ENCODE data around the gene MEP1B.

MEP1B gene

GRCh38 chr18:32252141-32252860 is 62.5 kb downstream of the MEP1B start:
- peaks cover 5% of the 10 kb centered on the region for H3K27me3 ChIP-seq (ENCODE audit: control insufficient read depth, insufficient read depth, low read length)
- no peaks in the 10 kb centered on the region for H3K9me3 ChIP-seq (replicated peaks; ENCODE audit: low read length)
- H3K36me3 ChIP-seq (ENCODE audit: insufficient read depth, low read length) = no peaks in the 10 kb centered on the region
- H3K4me2 ChIP-seq (ENCODE audit: low read length) = no peak overlapping the region
- H3K4me3 ChIP-seq (ENCODE audit: low read length) = no peak overlapping the region
- no peaks in the 10 kb centered on the region for H3K4me1 ChIP-seq (ENCODE audit: control insufficient read depth, insufficient read depth, low read length)
- no peak overlapping the region for H3K9ac ChIP-seq (ENCODE audit: low read depth, low read length)

- Histone ChIP-seq H3K4me3 (ENCODE audit: low read length) (no peak overlapping the region), H3K9ac (ENCODE audit: low read depth, low read length) (no peak overlapping the region), H3K4me2 (ENCODE audit: low read length) (no peak overlapping the region), H3K4me1 (ENCODE audit: control insufficient read depth, insufficient read depth, low read length) (no peaks in the 10 kb centered on the region), H3K9me3 (replicated peaks; ENCODE audit: low read length) (no peaks in the 10 kb centered on the region), H3K36me3 (ENCODE audit: insufficient read depth, low read length) (no peaks in the 10 kb centered on the region), H3K27me3 (ENCODE audit: control insufficient read depth, insufficient read depth, low read length) (peaks cover 5% of the 10 kb centered on the region)
Observed at GRCh38 chr18:32255570-32255969, 65.7 kb downstream of the MEP1B start.

- Histone ChIP-seq H3K9me3 (replicated peaks; ENCODE audit: low read length) (no peaks in the 10 kb centered on the region), H3K27me3 (ENCODE audit: control insufficient read depth, insufficient read depth, low read length) (no peaks in the 10 kb centered on the region), H3K36me3 (ENCODE audit: insufficient read depth, low read length) (no peaks in the 10 kb centered on the region), H3K9ac (ENCODE audit: low read depth, low read length) (no peak overlapping the region), H3K4me1 (ENCODE audit: control insufficient read depth, insufficient read depth, low read length) (no peaks in the 10 kb centered on the region), H3K4me3 (ENCODE audit: low read length) (no peak overlapping the region), H3K4me2 (ENCODE audit: low read length) (no peak overlapping the region)
Observed at GRCh38 chr18:32257084-32257785, 67.4 kb downstream of the MEP1B start.

GRCh38 chr18:32258148-32258547 is 68.3 kb downstream of the MEP1B start:
- Histone ChIP-seq H3K9ac (ENCODE audit: low read depth, low read length) (no peak overlapping the region), H3K27me3 (ENCODE audit: control insufficient read depth, insufficient read depth, low read length) (no peaks in the 10 kb centered on the region), H3K4me1 (ENCODE audit: control insufficient read depth, insufficient read depth, low read length) (no peaks in the 10 kb centered on the region), H3K36me3 (ENCODE audit: insufficient read depth, low read length) (no peaks in the 10 kb centered on the region), H3K9me3 (replicated peaks; ENCODE audit: low read length) (no peaks in the 10 kb centered on the region), H3K4me2 (ENCODE audit: low read length) (no peak overlapping the region), H3K4me3 (ENCODE audit: low read length) (no peak overlapping the region)

- H3K36me3 ChIP-seq (ENCODE audit: insufficient read depth, low read length) = no peaks in the 10 kb centered on the region
- H3K9me3 ChIP-seq (replicated peaks; ENCODE audit: low read length) = no peaks in the 10 kb centered on the region
- H3K4me1 ChIP-seq (ENCODE audit: control insufficient read depth, insufficient read depth, low read length) = no peaks in the 10 kb centered on the region
- H3K27me3 ChIP-seq (ENCODE audit: control insufficient read depth, insufficient read depth, low read length) = no peaks in the 10 kb centered on the region
- H3K4me3 ChIP-seq (ENCODE audit: low read length) = no peak overlapping the region
- H3K9ac ChIP-seq (ENCODE audit: low read depth, low read length) = no peak overlapping the region
- no peak overlapping the region for H3K4me2 ChIP-seq (ENCODE audit: low read length)
Observed at GRCh38 chr18:32258558-32259204, 68.8 kb downstream of the MEP1B start.

GRCh38 chr18:32259553-32259952 is 69.7 kb downstream of the MEP1B start:
- H3K27me3 ChIP-seq (ENCODE audit: control insufficient read depth, insufficient read depth, low read length) = no peaks in the 10 kb centered on the region
- no peak overlapping the region for H3K4me2 ChIP-seq (ENCODE audit: low read length)
- no peak overlapping the region for H3K4me3 ChIP-seq (ENCODE audit: low read length)
- no peaks in the 10 kb centered on the region for H3K9me3 ChIP-seq (replicated peaks; ENCODE audit: low read length)
- no peak overlapping the region for H3K9ac ChIP-seq (ENCODE audit: low read depth, low read length)
- no peaks in the 10 kb centered on the region for H3K4me1 ChIP-seq (ENCODE audit: control insufficient read depth, insufficient read depth, low read length)
- no peaks in the 10 kb centered on the region for H3K36me3 ChIP-seq (ENCODE audit: insufficient read depth, low read length)

- Histone ChIP-seq H3K36me3 (ENCODE audit: insufficient read depth, low read length) (no peaks in the 10 kb centered on the region), H3K27me3 (ENCODE audit: control insufficient read depth, insufficient read depth, low read length) (no peaks in the 10 kb centered on the region), H3K9me3 (replicated peaks; ENCODE audit: low read length) (no peaks in the 10 kb centered on the region), H3K4me3 (ENCODE audit: low read length) (no peak overlapping the region), H3K9ac (ENCODE audit: low read depth, low read length) (no peak overlapping the region), H3K4me2 (ENCODE audit: low read length) (no peak overlapping the region), H3K4me1 (ENCODE audit: control insufficient read depth, insufficient read depth, low read length) (no peaks in the 10 kb centered on the region)
Observed at GRCh38 chr18:32261003-32261402, 71.2 kb downstream of the MEP1B start.

GRCh38 chr18:32262092-32262491 is 72.3 kb downstream of the MEP1B start:
- Histone ChIP-seq H3K9me3 (replicated peaks; ENCODE audit: low read length) (no peaks in the 10 kb centered on the region), H3K4me2 (ENCODE audit: low read length) (no peak overlapping the region), H3K36me3 (ENCODE audit: insufficient read depth, low read length) (no peaks in the 10 kb centered on the region), H3K4me3 (ENCODE audit: low read length) (no peak overlapping the region), H3K9ac (ENCODE audit: low read depth, low read length) (no peak overlapping the region), H3K4me1 (ENCODE audit: control insufficient read depth, insufficient read depth, low read length) (no peaks in the 10 kb centered on the region), H3K27me3 (ENCODE audit: control insufficient read depth, insufficient read depth, low read length) (no peaks in the 10 kb centered on the region)

- no peaks in the 10 kb centered on the region for H3K4me1 ChIP-seq (ENCODE audit: control insufficient read depth, insufficient read depth, low read length)
- H3K4me2 ChIP-seq (ENCODE audit: low read length) = no peak overlapping the region
- no peaks in the 10 kb centered on the region for H3K9me3 ChIP-seq (replicated peaks; ENCODE audit: low read length)
- H3K9ac ChIP-seq (ENCODE audit: low read depth, low read length) = no peak overlapping the region
- H3K4me3 ChIP-seq (ENCODE audit: low read length) = no peak overlapping the region
- H3K36me3 ChIP-seq (ENCODE audit: insufficient read depth, low read length) = peaks cover 5% of the 10 kb centered on the region
- H3K27me3 ChIP-seq (ENCODE audit: control insufficient read depth, insufficient read depth, low read length) = no peaks in the 10 kb centered on the region
Observed at GRCh38 chr18:32264401-32264800, 74.6 kb downstream of the MEP1B start.

GRCh38 chr18:32267463-32267862 is 77.6 kb downstream of the MEP1B start:
- H3K9me3 ChIP-seq (replicated peaks; ENCODE audit: low read length) = no peaks in the 10 kb centered on the region
- no peak overlapping the region for H3K4me3 ChIP-seq (ENCODE audit: low read length)
- H3K4me2 ChIP-seq (ENCODE audit: low read length) = no peak overlapping the region
- no peaks in the 10 kb centered on the region for H3K27me3 ChIP-seq (ENCODE audit: control insufficient read depth, insufficient read depth, low read length)
- no peaks in the 10 kb centered on the region for H3K4me1 ChIP-seq (ENCODE audit: control insufficient read depth, insufficient read depth, low read length)
- H3K9ac ChIP-seq (ENCODE audit: low read depth, low read length) = no peak overlapping the region
- peaks cover 5% of the 10 kb centered on the region for H3K36me3 ChIP-seq (ENCODE audit: insufficient read depth, low read length)
